ENCODE results near the gene KDSR.

KDSR gene

GRCh38 chr18:63306819-63307550 is 60.0 kb downstream of the KDSR start:
- DNase-seq (ENCODE audit: low read depth in 2 of 2) = no peak

- DNase-seq (ENCODE audit: low read depth in 2 of 2) = no peak
Observed at GRCh38 chr18:63306249-63306648, 60.8 kb downstream of the KDSR start.

GRCh38 chr18:63303547-63303946 is 63.5 kb downstream of the KDSR start:
- DNase-seq (ENCODE audit: low read depth in 2 of 2) = no peak

- DNase-seq (ENCODE audit: low read depth in 2 of 2) = no peak
Observed at GRCh38 chr18:63302636-63303405, 64.2 kb downstream of the KDSR start.

GRCh38 chr18:63302220-63302619 is 64.8 kb downstream of the KDSR start:
- no peak for DNase-seq (ENCODE audit: low read depth in 2 of 2)

- no peak for DNase-seq (ENCODE audit: low read depth in 2 of 2)
Observed at GRCh38 chr18:63301434-63301833, 65.6 kb downstream of the KDSR start.

- peak in 1 of 2 donors; percentile 26 for DNase-seq (ENCODE audit: low read depth in 2 of 2)
Observed at GRCh38 chr18:63299837-63300745, 66.9 kb downstream of the KDSR start.

- DNase-seq (ENCODE audit: low read depth in 2 of 2) = no peak
Observed at GRCh38 chr18:63298400-63299365, 68.3 kb downstream of the KDSR start.

- DNase-seq (ENCODE audit: low read depth in 2 of 2) = no peak
Observed at GRCh38 chr18:63297687-63298399, 69.2 kb downstream of the KDSR start.

- DNase-seq (ENCODE audit: low read depth in 2 of 2) = no peak
Observed at GRCh38 chr18:63293935-63294334, 73.1 kb downstream of the KDSR start.

- peak in 1 of 2 donors; percentile 34 for DNase-seq (ENCODE audit: low read depth in 2 of 2)
Observed at GRCh38 chr18:63292831-63293683, 73.9 kb downstream of the KDSR start.

GRCh38 chr18:63291278-63291677 is 75.7 kb downstream of the KDSR start:
- no peak for DNase-seq (ENCODE audit: low read depth in 2 of 2)

- no peak for DNase-seq (ENCODE audit: low read depth in 2 of 2)
Observed at GRCh38 chr18:63290821-63291200, 76.2 kb downstream of the KDSR start.

- no peak for DNase-seq (ENCODE audit: low read depth in 2 of 2)
Observed at GRCh38 chr18:63290166-63290820, 76.7 kb downstream of the KDSR start.

- DNase-seq (ENCODE audit: low read depth in 2 of 2) = no peak
Observed at GRCh38 chr18:63288311-63288710, 78.7 kb downstream of the KDSR start.

GRCh38 chr18:63287691-63288220 is 79.2 kb downstream of the KDSR start:
- DNase-seq (ENCODE audit: low read depth in 2 of 2) = no peak

GRCh38 chr18:63286926-63287325 is 80.1 kb downstream of the KDSR start:
- no peak for DNase-seq (ENCODE audit: low read depth in 2 of 2)

Measured in stimulated activated CD8-positive, alpha-beta memory T cell treated with anti-CD3 and anti-CD28 coated beads, Interleukin-15, amount 100 ng/mL, for 48 hours (primary cell).